OCI-M2 (cell line): ENCODE results near the gene TNNI3K.

ENCODE experiments used
- DNase-seq: peaks from one replicate; lab custom pipeline; 2025; ENCODE audit not compliant: unreplicated experiment; lab: John Stamatoyannopoulos, UW

Gene TNNI3K

GRCh38 chr1:74549932-74550331 lies 314.7 kb downstream of the TNNI3K start:
- DNase-seq = no peak

DNA sequence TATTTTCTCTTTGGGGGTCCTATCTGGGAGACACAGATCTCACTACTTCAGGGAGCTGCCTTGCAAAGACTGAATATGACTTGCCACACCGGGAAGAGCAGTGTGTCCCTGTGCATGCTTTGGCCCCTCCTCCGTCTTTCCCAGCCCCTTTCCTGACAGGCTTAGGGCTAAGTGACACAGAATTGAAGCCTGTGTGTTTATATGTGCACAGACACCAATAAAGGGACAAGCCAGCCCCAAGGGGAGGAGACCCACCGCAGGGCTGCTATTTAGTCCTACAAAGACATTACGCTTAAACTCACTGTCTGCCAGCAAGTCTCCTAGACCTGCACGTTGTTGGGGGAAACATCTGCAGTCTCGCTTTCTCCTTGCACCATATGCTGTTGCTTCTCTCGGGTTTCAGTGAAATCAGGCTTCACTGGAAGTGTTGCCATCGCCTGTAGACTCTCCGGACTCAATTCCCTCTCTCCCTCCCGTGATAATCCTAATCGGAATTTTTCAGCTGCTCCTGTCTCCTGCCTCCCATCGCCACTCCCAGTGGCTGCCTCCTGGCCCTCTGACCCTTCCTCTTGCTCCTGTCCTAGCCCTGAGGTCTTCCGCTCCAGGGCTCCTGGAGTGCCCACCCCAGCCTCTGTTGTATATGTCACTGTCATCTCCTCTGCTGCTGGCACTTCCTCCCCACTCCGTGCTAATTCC lies 335.8 kb downstream of the TNNI3K start:
- DNase-seq = no peak

DNA sequence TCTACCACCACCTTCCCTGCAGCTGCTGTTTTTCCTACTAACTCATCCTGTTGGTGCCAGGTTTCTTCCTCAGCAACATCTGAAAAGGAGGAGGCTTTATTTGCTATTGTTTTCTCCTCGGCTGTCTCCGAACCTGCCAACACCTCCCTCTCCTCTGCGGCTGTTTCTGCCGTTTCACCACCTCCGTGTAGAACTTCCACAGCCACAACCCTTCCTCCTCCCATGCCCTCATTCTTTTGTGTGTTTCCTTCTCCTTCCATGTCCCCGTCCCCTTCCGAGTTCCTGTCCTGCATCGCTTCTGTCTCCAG lies 336.3 kb downstream of the TNNI3K start:
- DNase-seq = no peak

GRCh38 chr1:74571891-74572290 lies 336.7 kb downstream of the TNNI3K start:
- DNase-seq = no peak

- no peak for DNase-seq
Observed at GRCh38 chr1:74578101-74578500, 342.9 kb downstream of the TNNI3K start.

DNA sequence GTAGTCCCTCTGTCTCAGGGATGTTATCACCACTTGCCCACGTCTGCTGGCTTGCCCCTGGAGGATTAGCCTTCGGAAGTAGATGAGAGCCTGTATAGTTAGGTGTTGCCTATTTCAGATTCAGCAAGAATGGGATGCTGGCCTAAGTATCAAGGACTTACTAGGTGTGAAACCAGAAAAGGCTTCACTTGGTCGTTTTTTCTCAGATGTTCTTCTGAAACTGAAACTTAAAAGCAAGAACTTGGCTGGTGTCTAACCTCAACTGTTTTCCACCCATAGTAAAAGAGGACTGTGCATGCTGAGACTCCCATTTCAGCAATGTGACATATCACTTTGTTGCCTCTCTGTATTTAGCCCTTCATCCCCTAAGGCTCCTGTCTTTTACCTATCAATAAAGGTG lies 344.2 kb downstream of the TNNI3K start:
- no peak for DNase-seq

GRCh38 chr1:74583397-74583796 lies 348.2 kb downstream of the TNNI3K start:
- no peak for DNase-seq

DNA sequence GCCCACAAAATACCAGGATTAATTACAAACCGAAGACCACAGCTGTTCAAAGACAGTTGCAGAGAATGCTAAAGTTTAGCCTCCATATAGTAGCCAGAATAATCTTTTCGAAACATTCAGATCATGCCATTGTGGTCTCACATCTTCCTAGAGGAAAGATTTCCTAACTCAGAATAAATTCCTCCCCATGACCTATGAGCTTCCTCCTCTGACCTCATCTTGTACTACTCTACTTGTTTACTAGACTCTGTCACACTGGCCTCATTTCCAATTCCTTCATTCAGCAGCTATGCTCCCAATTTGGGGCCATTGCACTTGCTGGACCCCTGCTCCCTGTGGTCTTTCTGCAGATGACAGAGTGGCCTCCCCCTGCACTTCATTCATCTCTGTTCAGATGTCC lies 349.0 kb downstream of the TNNI3K start:
- DNase-seq = no peak

DNA sequence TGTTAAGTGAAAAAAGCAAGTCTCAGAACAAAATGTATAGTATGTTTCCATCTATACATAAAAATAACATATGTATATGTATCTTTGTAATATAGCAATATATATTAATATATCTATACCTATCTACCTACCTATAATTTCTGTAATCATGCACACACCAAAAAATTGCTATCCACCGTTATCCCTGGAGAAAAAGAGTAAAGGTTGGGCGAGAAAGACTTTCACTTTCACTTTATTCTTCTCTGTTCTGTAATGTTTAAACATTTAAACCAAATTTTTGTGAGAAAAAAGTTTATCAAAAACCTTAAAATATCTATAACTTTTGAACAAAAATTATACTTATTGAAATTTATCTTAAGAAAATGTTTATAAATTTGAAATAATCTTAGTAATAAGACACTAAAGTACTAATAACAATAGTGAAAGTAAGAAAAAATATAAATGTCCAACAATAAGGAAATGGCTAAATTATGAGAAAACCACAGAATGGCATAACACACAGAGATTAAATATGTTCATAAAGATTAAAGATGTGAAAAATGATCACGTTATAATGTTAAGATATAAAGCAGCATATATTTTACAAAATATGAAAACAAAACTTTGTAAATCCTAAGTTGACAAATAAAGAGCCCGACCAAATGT lies 351.2 kb downstream of the TNNI3K start:
- DNase-seq = no peak

DNA sequence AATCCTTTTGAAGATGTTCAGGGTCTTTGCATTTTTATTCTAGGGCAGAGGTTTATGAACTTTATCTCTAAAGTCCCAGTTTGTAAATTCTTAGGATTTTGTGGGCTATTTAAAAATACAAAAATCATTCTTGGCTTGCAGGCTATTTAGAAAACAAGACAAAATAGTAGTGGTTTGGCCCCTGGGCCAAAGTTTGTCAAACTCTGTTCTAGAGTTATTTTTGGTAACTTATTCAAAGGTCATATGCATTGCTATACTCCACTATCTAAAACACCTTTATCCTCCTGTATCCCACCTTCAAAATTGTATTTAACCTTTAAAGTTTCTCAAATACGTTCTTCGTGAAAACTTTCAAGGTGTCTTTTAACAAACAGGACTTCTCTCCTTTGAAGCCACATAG lies 352.7 kb downstream of the TNNI3K start:
- no peak for DNase-seq

DNA sequence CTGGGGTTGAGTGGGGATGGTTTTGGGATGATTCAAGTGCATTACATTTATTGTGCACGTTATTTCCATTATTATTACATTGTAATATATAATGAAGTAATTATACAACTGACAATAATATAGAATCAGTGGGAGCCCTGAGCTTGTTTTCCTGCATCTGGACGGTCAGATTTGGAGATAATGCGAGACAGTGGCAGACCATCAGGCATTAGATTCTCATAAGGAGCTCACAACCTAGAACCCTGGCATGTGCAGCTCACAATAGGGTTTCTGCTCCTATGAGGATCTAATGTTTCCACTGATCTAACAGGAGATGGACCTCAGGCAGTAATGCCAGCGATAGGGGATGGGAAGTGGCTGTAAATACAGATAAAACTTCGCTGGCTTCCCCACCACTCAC lies 355.1 kb downstream of the TNNI3K start:
- no peak for DNase-seq

DNA sequence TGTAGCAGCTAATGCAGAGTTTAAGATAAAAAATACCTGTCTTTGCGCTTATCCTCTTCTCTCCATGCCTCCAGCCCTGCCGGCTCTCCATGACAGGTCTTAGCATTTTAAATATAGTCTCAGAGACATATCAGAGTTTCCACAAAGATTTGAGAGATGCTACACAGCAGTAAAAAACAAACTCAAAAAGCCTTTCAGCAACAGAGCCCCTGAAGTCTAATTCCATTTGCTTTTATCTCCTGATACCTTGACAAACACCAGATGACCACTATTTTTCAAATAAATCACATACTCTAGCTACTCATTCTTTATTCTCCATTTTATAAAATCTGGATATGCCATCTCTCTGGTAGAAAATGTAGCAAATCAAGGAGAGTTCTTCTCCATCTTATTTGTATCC lies 356.8 kb downstream of the TNNI3K start:
- DNase-seq = no peak

DNA sequence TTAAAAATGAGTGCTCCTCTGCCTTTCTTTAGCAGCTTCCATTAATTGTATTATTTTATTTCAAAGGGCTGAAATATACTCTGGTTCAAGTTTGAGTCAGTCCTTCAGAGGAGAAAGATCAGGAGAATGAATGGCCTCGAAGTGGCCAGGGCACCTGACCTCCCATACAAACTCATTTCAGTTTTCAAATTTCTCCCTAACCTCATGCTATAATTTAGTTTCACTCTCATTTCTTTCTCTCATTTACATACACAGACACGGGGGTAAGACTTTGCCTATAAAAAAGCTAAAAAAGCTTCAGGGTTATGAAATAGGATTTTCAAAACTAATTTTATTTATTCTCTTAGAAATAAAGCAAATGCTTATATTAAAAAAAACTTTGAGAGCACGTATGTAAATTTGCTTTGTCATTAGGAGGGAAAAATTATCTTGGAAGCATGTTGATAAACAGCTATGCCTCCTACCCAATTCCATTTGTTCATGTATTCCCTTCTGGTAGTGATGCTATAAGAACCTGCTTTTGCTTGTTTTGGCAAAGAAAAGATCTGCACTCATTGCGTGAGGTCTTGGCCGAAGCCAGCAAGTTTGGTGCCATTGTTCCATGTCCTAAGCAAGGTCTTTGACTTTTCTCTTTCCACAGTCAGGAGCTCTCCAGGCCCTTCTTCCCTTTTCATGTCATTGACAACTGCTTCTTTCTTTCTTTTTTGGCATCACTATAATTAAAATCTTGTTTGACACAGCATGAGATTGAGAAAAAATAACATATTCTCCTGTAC lies 357.6 kb downstream of the TNNI3K start:
- DNase-seq = no peak
